HEK293 (cell line): ENCODE measurements around the gene KRTAP5-2.
"Not testable (repeated sequence)": the region's sequence is repeated elsewhere in the genome, so short reads cannot be mapped to it uniquely, and the experiment has no call there.

Experiments used
- CTCF ChIA-PET: fragments of 350-600 bp; formaldehyde crosslinking; extraction: SDS; loops from one replicate; lab custom pipeline; 2021; ENCODE audit warnings: antibody characterized with exemption; lab: Yijun Ruan, JAX
- POLR2A ChIA-PET: fragments of 300-600 bp; formaldehyde crosslinking; extraction: SDS; loops from one replicate; lab custom pipeline; 2020; ENCODE audit warnings: antibody characterized with exemption, inconsistent platforms; lab: Yijun Ruan, JAX
- H3K27ac ChIP-seq: fragments of 200-500 bp; sonication (Bioruptor generic); 2 replicates; pipeline ENCODE4 v1.5.1; 2014; ENCODE audit warnings: low read depth, low read length, control low read depth, inconsistent platforms; ENCODE audit errors: extremely low read depth
- H3K36me3 ChIP-seq, 2 experiments: fragments of 200-500 bp in 1 of 2; sonication (Bioruptor generic) in 1 of 2; 1 replicate in 1 of 2; 2 replicates in 1 of 2; pipeline ENCODE4 v1.5.1; 2014 to 2017; ENCODE audit warnings: inconsistent platforms in 2 of 2, low read length in 2 of 2; ENCODE audit not compliant: control insufficient read depth in 2 of 2, insufficient read depth in 1 of 2
- H3K4me1 ChIP-seq: fragments of 200-500 bp; sonication (Bioruptor generic); 2 replicates; pipeline ENCODE4 v1.5.1; 2014; ENCODE audit warnings: mild to moderate bottlenecking, low read length, inconsistent platforms; ENCODE audit not compliant: control insufficient read depth, insufficient read depth
- H3K4me3 ChIP-seq: 2 replicates; pipeline ENCODE4 v1.5.1; 2011; ENCODE audit warnings: low read depth, mild to moderate bottlenecking, control low read depth, low read length, moderate library complexity
- H3K9me3 ChIP-seq: fragments of 200-500 bp; sonication (Bioruptor generic); 2 replicates; pipeline ENCODE4 v1.5.1; 2014; ENCODE audit warnings: low read depth, low read length, inconsistent platforms; ENCODE audit not compliant: control insufficient read depth, insufficient read depth
- REPIN1 ChIP-seq: fragments of 450-650 bp; formaldehyde crosslinking; IDR thresholded peaks from 2 replicates; pipeline ENCODE4 v1.5.1; 2017; ENCODE audit warnings: missing biosample characterization, missing genetic modification characterization, low read depth
- SETDB1 ChIP-seq: IDR thresholded peaks from one replicate; pipeline ENCODE4 v1.6.1; 2017; ENCODE audit warnings: mild to moderate bottlenecking, low read length, moderate library complexity, mixed read lengths; ENCODE audit not compliant: insufficient read length
- TCF7L2 ChIP-seq: IDR thresholded peaks from 2 replicates; pipeline ENCODE4 v1.6.1; 2011; ENCODE audit warnings: low read depth, mild to moderate bottlenecking, inconsistent platforms, low read length, moderate library complexity, borderline replicate concordance
- TRIM28 ChIP-seq: IDR thresholded peaks from 2 replicates; pipeline ENCODE4 v1.6.1; 2011; ENCODE audit warnings: low read length, control low read depth, borderline replicate concordance
- ZEB2 ChIP-seq: fragments of 450-650 bp; formaldehyde crosslinking; IDR thresholded peaks from 2 replicates; pipeline ENCODE4 v1.5.1; 2016; ENCODE audit warnings: missing biosample characterization, missing genetic modification characterization
- ZNF146 ChIP-seq: fragments of 450-650 bp; formaldehyde crosslinking; IDR thresholded peaks from 2 replicates; pipeline ENCODE4 v1.5.1; 2016; ENCODE audit warnings: missing biosample characterization, missing genetic modification characterization
- ZNF26 ChIP-seq: fragments of 450-650 bp; formaldehyde crosslinking; IDR thresholded peaks from 2 replicates; pipeline ENCODE4 v1.5.1; 2016; ENCODE audit warnings: missing biosample characterization, missing genetic modification characterization
- ZNF280D ChIP-seq: fragments of 450-650 bp; formaldehyde crosslinking; IDR thresholded peaks from 2 replicates; pipeline ENCODE4 v1.5.1; 2016; ENCODE audit warnings: missing biosample characterization, missing genetic modification characterization
- ZNF398 ChIP-seq: fragments of 450-650 bp; formaldehyde crosslinking; IDR thresholded peaks from 2 replicates; pipeline ENCODE4 v1.5.1; 2017; ENCODE audit warnings: missing biosample characterization, missing genetic modification characterization
- ZNF549 ChIP-seq: fragments of 450-650 bp; IDR thresholded peaks from 2 replicates; pipeline ENCODE4 v1.5.1; 2018; ENCODE audit warnings: missing biosample characterization, missing genetic modification characterization, mild to moderate bottlenecking, inconsistent platforms, moderate library complexity
- ZNF837 ChIP-seq: fragments of 450-650 bp; formaldehyde crosslinking; IDR thresholded peaks from 2 replicates; pipeline ENCODE4 v1.5.1; 2016; ENCODE audit warnings: missing biosample characterization, missing genetic modification characterization
- ZSCAN5A ChIP-seq: fragments of 450-650 bp; formaldehyde crosslinking; IDR thresholded peaks from 2 replicates; pipeline ENCODE4 v1.5.1; 2016; ENCODE audit warnings: missing biosample characterization, missing genetic modification characterization

Gene KRTAP5-2

GRCh38 chr11:1592628-1593027 lies 5.5 kb downstream of the KRTAP5-2 start (continued):
- no peak for TF ChIP-seq ZNF26 (tag by site-specific recombination)
- TF ChIP-seq TCF7L2 = no peak
- TF ChIP-seq ZSCAN5A = no peak
- TF ChIP-seq ZNF398 = no peak
- no peak for TF ChIP-seq ZNF837 (tag by site-specific recombination)
- TF ChIP-seq ZNF146 (tag by site-specific recombination) = no peak

GRCh38 chr11:1589996-1590395 lies 8.1 kb downstream of the KRTAP5-2 start:
- no peaks in the 10 kb centered on the region for H3K36me3 ChIP-seq
- ChIA-PET CTCF (interaction anchor here (0.7 to 1.8 kb wide), 2 partner anchors 16 to 43 kb away, joined by 3 to 5 read pairs; no protein-coding TSS in a partner anchor), POLR2A (no interaction called here)
- H3K27ac ChIP-seq = no peak overlapping the region
- H3K4me1 ChIP-seq = no peaks in the 10 kb centered on the region
- no peak overlapping the region for H3K4me3 ChIP-seq
- TF ChIP-seq ZNF549 (tag by site-specific recombination) = no peak
- TF ChIP-seq REPIN1 (tag by site-specific recombination) = no peak
- TF ChIP-seq ZNF280D (tag by site-specific recombination) = no peak
- TF ChIP-seq ZEB2 (tag by site-specific recombination) = no peak
- TF ChIP-seq, all 188 proteins: peak for 0
- no peaks in the 10 kb centered on the region for H3K9me3 ChIP-seq

GRCh38 chr11:1589191-1589963 lies 8.7 kb downstream of the KRTAP5-2 start:
- POLR2A ChIA-PET = interaction anchor here (1.2 kb wide), 1 partner anchor 11 kb away, joined by 5 read pairs; no protein-coding TSS in a partner anchor
- H3K27ac ChIP-seq, H3K9me3 ChIP-seq, H3K36me3 ChIP-seq, H3K4me3 ChIP-seq, H3K4me1 ChIP-seq: not testable (repeated sequence)
- CTCF ChIA-PET = interaction anchor here (0.8 to 1.8 kb wide), 4 partner anchors 9 to 43 kb away, joined by 3 to 12 read pairs (median 7); partner anchors contain the start of gene KRTAP5-2
- TF ChIP-seq TRIM28 (peak; percentile 93; the same call in 1 of the 2 replicates), SETDB1 (peak; percentile 77)
